Trophoblast cell (in vitro differentiated cells and primary cell): ENCODE data around the gene SERPINA10.

Experiments
- DNase-seq, 2 donors: peaks; one replicate each; pipeline ENCODE4 v3.0.0-alpha.2; 2016
- H2AFZ ChIP-seq: 2 replicates; pipeline ENCODE4 v1.6.1; 2013; ENCODE audit warnings: low read length, moderate library complexity, mild to moderate bottlenecking; ENCODE audit not compliant: insufficient read depth, poor library complexity
- H2AK5ac ChIP-seq: 2 replicates; pipeline ENCODE4 v1.6.1; 2013; ENCODE audit warnings: mild to moderate bottlenecking, low read length
- H2BK120ac ChIP-seq: 2 replicates; pipeline ENCODE4 v1.6.1; 2013; ENCODE audit warnings: low read length, mild to moderate bottlenecking, moderate library complexity; ENCODE audit not compliant: insufficient read depth, poor library complexity
- H2BK12ac ChIP-seq: 2 replicates; pipeline ENCODE4 v1.6.1; 2013; ENCODE audit warnings: mild to moderate bottlenecking, low read length, moderate library complexity
- H2BK5ac ChIP-seq: 2 replicates; pipeline ENCODE4 v1.6.1; 2013; ENCODE audit warnings: low read length, low read depth, moderate library complexity, mild to moderate bottlenecking; ENCODE audit not compliant: poor library complexity
- H3K14ac ChIP-seq: 2 replicates; pipeline ENCODE4 v1.6.1; 2013; ENCODE audit warnings: mild to moderate bottlenecking, low read length
- H3K18ac ChIP-seq: 2 replicates; pipeline ENCODE4 v1.6.1; 2013; ENCODE audit warnings: mild to moderate bottlenecking, low read length
- H3K23ac ChIP-seq: 2 replicates; pipeline ENCODE4 v1.6.1; 2013; ENCODE audit warnings: low read length
- H3K27ac ChIP-seq: 2 replicates; pipeline ENCODE4 v1.5.1; 2013; ENCODE audit warnings: low read depth, mild to moderate bottlenecking, inconsistent platforms, low read length, moderate library complexity
- H3K27me3 ChIP-seq: 2 replicates; pipeline ENCODE4 v1.6.1; 2013; ENCODE audit warnings: inconsistent platforms, mild to moderate bottlenecking, low read length, moderate library complexity; ENCODE audit not compliant: insufficient read depth
- H3K36me3 ChIP-seq, 2 experiments: 1 replicate in 1 of 2; 2 replicates in 1 of 2; pipeline ENCODE4 v1.6.1; 2013; ENCODE audit warnings: low read length in 2 of 2, mild to moderate bottlenecking in 2 of 2, moderate library complexity in 1 of 2; ENCODE audit not compliant: insufficient read depth in 2 of 2, control insufficient read depth in 1 of 2
- H3K4ac ChIP-seq: 2 replicates; pipeline ENCODE4 v1.6.1; 2013; ENCODE audit warnings: low read depth, mild to moderate bottlenecking, low read length, moderate library complexity
- H3K4me1 ChIP-seq, 2 experiments: 1 replicate in 1 of 2; 2 replicates in 1 of 2; pipeline ENCODE4 v1.6.1; 2013; ENCODE audit warnings: low read length in 2 of 2, mild to moderate bottlenecking in 2 of 2, moderate library complexity in 1 of 2; ENCODE audit not compliant: insufficient read depth in 2 of 2, control insufficient read depth in 1 of 2
- H3K4me2 ChIP-seq: 2 replicates; pipeline ENCODE4 v1.6.1; 2013; ENCODE audit warnings: inconsistent platforms, mild to moderate bottlenecking, low read length, moderate library complexity
- H3K4me3 ChIP-seq: 2 replicates; pipeline ENCODE4 v1.5.1; 2013; ENCODE audit warnings: mild to moderate bottlenecking, low read depth, low read length, inconsistent platforms
- H3K79me1 ChIP-seq: one replicate; pipeline ENCODE4 v1.6.1; 2013; ENCODE audit warnings: low read length
- H3K79me2 ChIP-seq: 2 replicates; pipeline ENCODE4 v1.6.1; 2013; ENCODE audit warnings: low read length, mild to moderate bottlenecking; ENCODE audit not compliant: control insufficient read depth, insufficient read depth, poor library complexity
- H3K9ac ChIP-seq: 2 replicates; pipeline ENCODE4 v1.6.1; 2013; ENCODE audit warnings: mild to moderate bottlenecking, low read length
- H3K9me3 ChIP-seq: 2 replicates; pipeline ENCODE4 v1.6.1; 2013; ENCODE audit warnings: low read depth, mild to moderate bottlenecking, control low read depth, inconsistent platforms, low read length; ENCODE audit not compliant: insufficient read depth
- H4K12ac ChIP-seq: 2 replicates; pipeline ENCODE4 v1.6.1; 2013; ENCODE audit warnings: low read depth, mild to moderate bottlenecking, low read length, moderate library complexity
- H4K8ac ChIP-seq: 2 replicates; pipeline ENCODE4 v1.6.1; 2013; ENCODE audit warnings: low read depth, mild to moderate bottlenecking, low read length, moderate library complexity
- H4K91ac ChIP-seq: one replicate; pipeline ENCODE4 v1.6.1; 2013; ENCODE audit warnings: low read depth, mild to moderate bottlenecking, low read length, moderate library complexity
- WGBS: extraction: QIAGEN DNeasy Blood & Tissue Kit; methylation state at CpG from one replicate; pipeline ENCODE4 v1.1.7; 2013; ENCODE audit warnings: missing lambda C conversion rate; ENCODE audit not compliant: insufficient read length, insufficient coverage; ENCODE audit errors: extremely low coverage; 5-methylcytosine and 5-hydroxymethylcytosine counted together

Gene SERPINA10

GRCh38 chr14:94307410-94307992 is 14.4 kb upstream of the SERPINA10 start:
- H3K36me3 ChIP-seq, result no peaks in the 10 kb centered on the region
- no peak overlapping the region for H3K23ac ChIP-seq
- no peak overlapping the region for H3K9ac ChIP-seq
- peaks cover 2% of the 10 kb centered on the region for H3K27me3 ChIP-seq
- no peak overlapping the region for H4K91ac ChIP-seq
- H3K18ac ChIP-seq, result no peak overlapping the region
- H2BK120ac ChIP-seq, result no peak overlapping the region
- no peak overlapping the region for H3K14ac ChIP-seq
- H3K27ac ChIP-seq, result no peak overlapping the region
- H3K79me2 ChIP-seq, result no peaks in the 10 kb centered on the region
- no peak overlapping the region for H3K4ac ChIP-seq
- H3K4me3 ChIP-seq, result no peak overlapping the region
- no peak overlapping the region for H4K12ac ChIP-seq
- no peak overlapping the region for H2BK12ac ChIP-seq
- H2AFZ ChIP-seq, result no peak overlapping the region
- DNase-seq, result peak in 1 of 2 donors; percentile 47
- H3K79me1 ChIP-seq, result no peaks in the 10 kb centered on the region
- no peak overlapping the region for H2BK5ac ChIP-seq
- no peaks in the 10 kb centered on the region for H3K4me1 ChIP-seq
- H2AK5ac ChIP-seq, result no peak overlapping the region
- H3K4me2 ChIP-seq, result no peak overlapping the region
- peaks cover 6% of the 10 kb centered on the region for H3K9me3 ChIP-seq
- no CpG with 5 or more reads among the region's 5 CpGs for WGBS
- H4K8ac ChIP-seq, result no peak overlapping the region

- no peak overlapping the region for H4K8ac ChIP-seq
- no peak overlapping the region for H4K12ac ChIP-seq
- DNase-seq, result no peak
- no peak overlapping the region for H2BK12ac ChIP-seq
- no peak overlapping the region for H4K91ac ChIP-seq
- H3K4me2 ChIP-seq, result no peak overlapping the region
- H3K4me3 ChIP-seq, result no peak overlapping the region
- H3K79me1 ChIP-seq, result no peaks in the 10 kb centered on the region
- no peaks in the 10 kb centered on the region for H3K79me2 ChIP-seq
- H3K27me3 ChIP-seq, result no peaks in the 10 kb centered on the region
- H3K14ac ChIP-seq, result no peak overlapping the region
- H3K4ac ChIP-seq, result no peak overlapping the region
- no peak overlapping the region for H3K9ac ChIP-seq
- H2BK120ac ChIP-seq, result no peak overlapping the region
- H3K18ac ChIP-seq, result no peak overlapping the region
- WGBS, result no CpG with 5 or more reads among the region's 12 CpGs
- H2AFZ ChIP-seq, result no peak overlapping the region
- no peak overlapping the region for H2AK5ac ChIP-seq
- H3K27ac ChIP-seq, result no peak overlapping the region
- no peaks in the 10 kb centered on the region for H3K36me3 ChIP-seq
- H2BK5ac ChIP-seq, result no peak overlapping the region
- H3K23ac ChIP-seq, result no peak overlapping the region
- peaks cover 6% of the 10 kb centered on the region for H3K9me3 ChIP-seq
- no peaks in the 10 kb centered on the region for H3K4me1 ChIP-seq
Measured at GRCh38 chr14:94306047-94306978, 13.2 kb upstream of the SERPINA10 start.

- Histone ChIP-seq H3K9me3 (peaks cover 5% of the 10 kb centered on the region), H3K79me2 (no peaks in the 10 kb centered on the region), H3K4me2 (no peak overlapping the region), H2AFZ (no peak overlapping the region), H3K4me1 (no peaks in the 10 kb centered on the region), H3K23ac (no peak overlapping the region), H2BK12ac (no peak overlapping the region), H2BK120ac (no peak overlapping the region), H3K36me3 (no peaks in the 10 kb centered on the region), H2AK5ac (no peak overlapping the region), H3K4me3 (no peak overlapping the region), H3K27ac (no peak overlapping the region), H4K91ac (no peak overlapping the region), H2BK5ac (no peak overlapping the region), H4K8ac (no peak overlapping the region), H3K79me1 (no peaks in the 10 kb centered on the region), H3K9ac (no peak overlapping the region), H3K4ac (no peak overlapping the region), H4K12ac (no peak overlapping the region), H3K27me3 (no peaks in the 10 kb centered on the region), H3K14ac (no peak overlapping the region), H3K18ac (no peak overlapping the region)
- no peak for DNase-seq
- WGBS, result no CpG with 5 or more reads among the region's 2 CpGs
Measured at GRCh38 chr14:94305620-94306019, 12.6 kb upstream of the SERPINA10 start.

- Histone ChIP-seq H4K8ac (no peak overlapping the region), H3K79me2 (no peaks in the 10 kb centered on the region), H2BK120ac (no peak overlapping the region), H3K27me3 (no peaks in the 10 kb centered on the region), H3K4me1 (no peaks in the 10 kb centered on the region), H3K14ac (no peak overlapping the region), H3K79me1 (no peaks in the 10 kb centered on the region), H3K4me2 (no peak overlapping the region), H3K4ac (no peak overlapping the region), H3K23ac (no peak overlapping the region), H2AK5ac (no peak overlapping the region), H3K18ac (no peak overlapping the region), H2BK12ac (no peak overlapping the region), H2BK5ac (no peak overlapping the region), H2AFZ (no peak overlapping the region), H3K4me3 (no peak overlapping the region), H3K36me3 (no peaks in the 10 kb centered on the region), H4K12ac (no peak overlapping the region), H4K91ac (no peak overlapping the region), H3K9me3 (no peaks in the 10 kb centered on the region), H3K27ac (no peak overlapping the region), H3K9ac (no peak overlapping the region)
- DNase-seq, result no peak
- WGBS, result no CpG with 5 or more reads among the region's 6 CpGs
Measured at GRCh38 chr14:94304243-94304642, 11.2 kb upstream of the SERPINA10 start.
